Parathyroid adenoma (tissue), 2 donors: ENCODE data around the gene CCDC85A.

Source experiments
- H2AFZ ChIP-seq: fragments of 300-600 bp; sonication (generic); one replicate; pipeline ENCODE4 v1.7.0; 2017; ENCODE audit warnings: antibody characterized with exemption, mild to moderate bottlenecking
- H3K27ac ChIP-seq: fragments of 300-600 bp; sonication (generic); one replicate; pipeline ENCODE4 v1.7.0; 2017
- H3K27me3 ChIP-seq: fragments of 300-600 bp; sonication (generic); one replicate; pipeline ENCODE4 v1.7.0; 2017; ENCODE audit warnings: low read length; ENCODE audit not compliant: control insufficient read depth, insufficient read depth
- H3K36me3 ChIP-seq: fragments of 300-600 bp; sonication (generic); one replicate; pipeline ENCODE4 v1.7.0; 2017; ENCODE audit warnings: low read length; ENCODE audit not compliant: control insufficient read depth, insufficient read depth
- H3K4me1 ChIP-seq: fragments of 300-600 bp; sonication (generic); one replicate; pipeline ENCODE4 v1.7.0; 2017; ENCODE audit warnings: control low read depth
- H3K4me2 ChIP-seq: fragments of 300-600 bp; sonication (generic); one replicate; pipeline ENCODE4 v1.7.0; 2017; ENCODE audit warnings: low read length
- H3K4me3 ChIP-seq: fragments of 300-600 bp; sonication (generic); one replicate; pipeline ENCODE4 v1.7.0; 2017; ENCODE audit warnings: low read depth, low read length
- H3K79me2 ChIP-seq: fragments of 300-600 bp; sonication (generic); one replicate; pipeline ENCODE4 v1.7.0; 2017; ENCODE audit warnings: control low read depth
- H3K9ac ChIP-seq: fragments of 300-600 bp; sonication (generic); one replicate; pipeline ENCODE4 v1.7.0; 2017; ENCODE audit warnings: mild to moderate bottlenecking
- H3K9me3 ChIP-seq: fragments of 300-600 bp; sonication (generic); one replicate; pipeline ENCODE4 v1.7.0; 2017; ENCODE audit warnings: low read length; ENCODE audit not compliant: control insufficient read depth
- TF ChIP-seq, protein P1 (sequence below): fragments of 300-600 bp; sonication (generic); IDR thresholded peaks from one replicate; pipeline ENCODE4 v1.7.0; 2017; ENCODE audit warnings: antibody characterized with exemption, mild to moderate bottlenecking
- donor health status: primary hyperparathyroidism.

The CCDC85A gene

GRCh38 chr2:56376699-56377665, 193.2 kb downstream of the CCDC85A start:
- H3K9me3 ChIP-seq: no peaks in the 10 kb centered on the region
- TF ChIP-seq, protein P1, sequence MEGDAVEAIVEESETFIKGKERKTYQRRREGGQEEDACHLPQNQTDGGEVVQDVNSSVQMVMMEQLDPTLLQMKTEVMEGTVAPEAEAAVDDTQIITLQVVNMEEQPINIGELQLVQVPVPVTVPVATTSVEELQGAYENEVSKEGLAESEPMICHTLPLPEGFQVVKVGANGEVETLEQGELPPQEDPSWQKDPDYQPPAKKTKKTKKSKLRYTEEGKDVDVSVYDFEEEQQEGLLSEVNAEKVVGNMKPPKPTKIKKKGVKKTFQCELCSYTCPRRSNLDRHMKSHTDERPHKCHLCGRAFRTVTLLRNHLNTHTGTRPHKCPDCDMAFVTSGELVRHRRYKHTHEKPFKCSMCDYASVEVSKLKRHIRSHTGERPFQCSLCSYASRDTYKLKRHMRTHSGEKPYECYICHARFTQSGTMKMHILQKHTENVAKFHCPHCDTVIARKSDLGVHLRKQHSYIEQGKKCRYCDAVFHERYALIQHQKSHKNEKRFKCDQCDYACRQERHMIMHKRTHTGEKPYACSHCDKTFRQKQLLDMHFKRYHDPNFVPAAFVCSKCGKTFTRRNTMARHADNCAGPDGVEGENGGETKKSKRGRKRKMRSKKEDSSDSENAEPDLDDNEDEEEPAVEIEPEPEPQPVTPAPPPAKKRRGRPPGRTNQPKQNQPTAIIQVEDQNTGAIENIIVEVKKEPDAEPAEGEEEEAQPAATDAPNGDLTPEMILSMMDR: no peak

DNA sequence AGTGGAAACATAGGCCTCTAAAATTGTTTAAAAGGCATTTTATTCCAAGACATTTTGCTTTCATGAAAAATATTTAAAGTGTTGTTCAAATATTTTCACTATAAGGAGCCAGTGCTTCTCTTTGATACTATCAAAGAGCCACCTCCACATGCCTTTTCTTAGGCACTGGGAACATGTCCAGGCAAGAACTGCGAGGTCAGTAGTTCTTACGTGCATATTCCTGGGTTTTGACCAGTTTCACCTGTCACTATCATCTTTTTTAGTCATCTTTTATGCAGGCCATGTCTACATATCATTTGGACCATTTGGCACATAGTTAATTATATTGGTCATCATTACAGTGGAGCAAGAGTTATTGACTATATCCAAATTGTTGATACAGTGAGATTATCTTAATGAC, 195.3 kb downstream of the CCDC85A start:
- H3K4me2 ChIP-seq: no peak overlapping the region
- TF ChIP-seq, protein P1: no peak
- H3K9ac ChIP-seq: no peak overlapping the region
- H2AFZ ChIP-seq: no peak overlapping the region
- H3K36me3 ChIP-seq: no peaks in the 10 kb centered on the region
- no peak overlapping the region for H3K27ac ChIP-seq
- no peaks in the 10 kb centered on the region for H3K9me3 ChIP-seq
- H3K4me1 ChIP-seq: no peaks in the 10 kb centered on the region
- H3K27me3 ChIP-seq: no peaks in the 10 kb centered on the region
- H3K4me3 ChIP-seq: no peak overlapping the region
- H3K79me2 ChIP-seq: no peaks in the 10 kb centered on the region

More at GRCh38 chr2:56376699-56377665, 193.2 kb downstream of the CCDC85A start:
- H3K4me3 ChIP-seq: no peak overlapping the region
- no peak overlapping the region for H3K9ac ChIP-seq
- no peak overlapping the region for H3K27ac ChIP-seq
- H3K36me3 ChIP-seq: no peaks in the 10 kb centered on the region
- H3K27me3 ChIP-seq: no peaks in the 10 kb centered on the region
- no peak overlapping the region for H2AFZ ChIP-seq
- H3K79me2 ChIP-seq: no peaks in the 10 kb centered on the region
- H3K4me2 ChIP-seq: no peak overlapping the region
- H3K4me1 ChIP-seq: no peaks in the 10 kb centered on the region

DNA sequence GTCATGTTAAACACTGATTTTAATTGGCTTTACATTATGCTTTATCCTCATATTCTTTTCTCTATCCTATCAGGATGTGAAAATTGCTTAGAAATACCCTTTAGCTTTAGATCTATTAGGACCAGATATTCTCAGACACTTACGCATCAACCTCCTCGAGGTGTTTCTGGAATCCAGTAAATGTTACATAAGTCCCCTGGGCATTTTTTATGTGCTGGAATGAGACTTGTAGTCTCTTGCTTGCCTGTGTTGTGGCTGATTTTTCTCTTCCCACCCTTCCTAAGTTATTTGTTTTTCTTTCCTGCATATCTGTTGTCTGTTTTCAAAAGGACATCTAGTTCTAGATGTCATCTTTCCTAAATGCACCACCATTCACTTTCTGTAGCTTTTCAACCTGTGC, 197.1 kb downstream of the CCDC85A start:
- Histone ChIP-seq H2AFZ (no peak overlapping the region), H3K36me3 (no peaks in the 10 kb centered on the region), H3K4me2 (no peak overlapping the region), H3K27ac (no peak overlapping the region), H3K79me2 (no peaks in the 10 kb centered on the region), H3K9ac (no peak overlapping the region), H3K27me3 (no peaks in the 10 kb centered on the region), H3K4me1 (no peaks in the 10 kb centered on the region), H3K9me3 (no peaks in the 10 kb centered on the region), H3K4me3 (no peak overlapping the region)
- TF ChIP-seq, protein P1: no peak

GRCh38 chr2:56382466-56382865, 198.7 kb downstream of the CCDC85A start:
- Histone ChIP-seq H3K36me3 (no peaks in the 10 kb centered on the region), H3K79me2 (no peaks in the 10 kb centered on the region)
- TF ChIP-seq, protein P1: no peak

More at GRCh38 chr2:56382466-56382865, 198.7 kb downstream of the CCDC85A start:
- Histone ChIP-seq H3K4me2 (no peak overlapping the region), H3K4me1 (no peaks in the 10 kb centered on the region), H3K9ac (no peak overlapping the region), H3K4me3 (no peak overlapping the region), H3K27ac (no peak overlapping the region), H2AFZ (no peak overlapping the region), H3K9me3 (no peaks in the 10 kb centered on the region), H3K27me3 (no peaks in the 10 kb centered on the region)
